Hepatocyte (in vitro differentiated cells): ENCODE results near the gene IKZF1. TPM values are rescaled to one million over a fixed set of nuclear protein-coding genes. Genes with fewer than 3 reads are reported as not detected.
A peak's percentile ranks its signal among the peaks of the same experiment; 100 is the strongest.

Source experiments
- DNase-seq: peaks from one replicate; pipeline ENCODE4 v3.0.0-alpha.2; 2016; ENCODE audit warnings: low spot score
- H2AFZ ChIP-seq: fragments of 200-600 bp; sonication (generic); 2 replicates; pipeline ENCODE4 v1.6.0; 2016; ENCODE audit warnings: antibody characterized with exemption, mild to moderate bottlenecking
- H3K27ac ChIP-seq: fragments of 200-600 bp; sonication (generic); 2 replicates; pipeline ENCODE4 v1.5.1; 2016; ENCODE audit warnings: mild to moderate bottlenecking
- H3K27me3 ChIP-seq: fragments of 200-600 bp; sonication (generic); 2 replicates; pipeline ENCODE4 v1.6.1; 2016
- H3K36me3 ChIP-seq: fragments of 200-600 bp; sonication (generic); replicated peaks from 2 replicates; pipeline ENCODE4 v1.5.1; 2016; ENCODE audit warnings: low read depth; ENCODE audit not compliant: insufficient read depth
- H3K4me1 ChIP-seq: fragments of 200-600 bp; sonication (generic); 2 replicates; pipeline ENCODE4 v1.5.1; 2016; ENCODE audit warnings: mild to moderate bottlenecking, moderate library complexity; ENCODE audit not compliant: insufficient read depth
- H3K4me2 ChIP-seq: fragments of 200-600 bp; sonication (generic); 2 replicates; pipeline ENCODE4 v1.6.0; 2016
- H3K4me3 ChIP-seq: fragments of 200-600 bp; sonication (generic); 2 replicates; pipeline ENCODE4 v1.5.1; 2016; ENCODE audit warnings: mild to moderate bottlenecking
- H3K79me2 ChIP-seq: fragments of 200-600 bp; sonication (generic); 2 replicates; pipeline ENCODE4 v1.6.0; 2017; ENCODE audit warnings: mild to moderate bottlenecking
- H3K9me2 ChIP-seq: fragments of 200-600 bp; sonication (generic); replicated peaks from 2 replicates; pipeline ENCODE4 v1.6.0; 2017; ENCODE audit warnings: mild to moderate bottlenecking; ENCODE audit not compliant: insufficient read depth
- H3K9me3 ChIP-seq: fragments of 200-600 bp; sonication (generic); 2 replicates; pipeline ENCODE4 v1.5.1; 2016; ENCODE audit warnings: low read depth, mild to moderate bottlenecking
- H4K20me1 ChIP-seq: fragments of 200-600 bp; sonication (generic); 2 replicates; pipeline ENCODE4 v1.6.0; 2016; ENCODE audit warnings: mild to moderate bottlenecking; ENCODE audit not compliant: insufficient read depth, poor library complexity, severe bottlenecking
- CTCF ChIP-seq: fragments of 200-600 bp; sonication (generic); IDR thresholded peaks from 2 replicates; pipeline ENCODE4 v1.5.1; 2016; ENCODE audit warnings: antibody characterized with exemption, mild to moderate bottlenecking; ENCODE audit not compliant: poor library complexity
- EZH2 ChIP-seq: fragments of 200-600 bp; sonication (generic); IDR thresholded peaks from 2 replicates; pipeline ENCODE4 v1.6.1; 2016; ENCODE audit warnings: antibody characterized with exemption, mild to moderate bottlenecking, borderline replicate concordance
- EZH2phosphoT487 ChIP-seq: fragments of 200-600 bp; sonication (generic); IDR thresholded peaks from one replicate; pipeline ENCODE4 v1.6.1; 2018; ENCODE audit warnings: antibody characterized with exemption, mild to moderate bottlenecking, low read depth, moderate library complexity; ENCODE audit not compliant: unreplicated experiment, severe bottlenecking
- WGBS: methylation state at CpG from one replicate; pipeline ENCODE4 v1.1.6; 2016; ENCODE audit warnings: low lambda C conversion rate; ENCODE audit errors: missing lambda C conversion rate; 5-methylcytosine and 5-hydroxymethylcytosine counted together
- polyA plus RNA-seq: library from polyadenylated mRNA; unstranded; fragments of >200 nt; fragmentation: Nextera tagmentation; extraction: Ambion mirVana; gene quantifications from 2 replicates; pipeline ENCODE4 v1.2.1, GENCODE V29; 2016
- total RNA-seq: library from RNA; depleted of rRNA; stranded (reverse); fragments of >200 nt; gene quantifications from 2 replicates; pipeline ENCODE4 v1.2.3, GENCODE V29; 2014

IKZF1 gene
- total and polyA plus RNA-seq, 2 experiments from 2014 or later = 0.16 to 0.47 TPM

- Histone ChIP-seq H4K20me1 (no peaks in the 10 kb centered on the region), H3K27me3 (peaks cover 9% of the 10 kb centered on the region), H3K4me2 (peak overlapping the region; percentile 6), H3K36me3 (no peaks in the 10 kb centered on the region), H3K27ac (no peak overlapping the region), H3K9me2 (no peaks in the 10 kb centered on the region), H3K79me2 (no peaks in the 10 kb centered on the region), H3K9me3 (no peaks in the 10 kb centered on the region), H3K4me3 (no peak overlapping the region), H3K4me1 (no peaks in the 10 kb centered on the region), H2AFZ (no peak overlapping the region)
- TF ChIP-seq EZH2phosphoT487 (no peak), CTCF (no peak), EZH2 (no peak)
- WGBS = 79% methylated on average over 1 of the region's 1 CpG
- no peak for DNase-seq
These were observed 75.0 kb downstream of the IKZF1 start for GRCh38 chr7:50379539-50379938.

- H3K79me2 ChIP-seq = no peaks in the 10 kb centered on the region
- H3K27me3 ChIP-seq = peaks cover 9% of the 10 kb centered on the region
- no peak overlapping the region for H2AFZ ChIP-seq
- no peaks in the 10 kb centered on the region for H3K36me3 ChIP-seq
- H4K20me1 ChIP-seq = no peaks in the 10 kb centered on the region
- H3K9me3 ChIP-seq = no peaks in the 10 kb centered on the region
- no peaks in the 10 kb centered on the region for H3K9me2 ChIP-seq
- H3K4me2 ChIP-seq = no peak overlapping the region
- H3K4me3 ChIP-seq = no peak overlapping the region
- no peak for DNase-seq
- no peaks in the 10 kb centered on the region for H3K4me1 ChIP-seq
- 90% methylated on average over 21 of the region's 21 CpGs for WGBS
- H3K27ac ChIP-seq = no peak overlapping the region
- TF ChIP-seq CTCF = no peak
- no peak for TF ChIP-seq EZH2
- TF ChIP-seq EZH2phosphoT487 = no peak
These were observed 77.9 kb downstream of the IKZF1 start for GRCh38 chr7:50382455-50382854.

GRCh38 chr7:50387351-50387750 lies 82.8 kb downstream of the IKZF1 start:
- 78% methylated on average over 11 of the region's 11 CpGs for WGBS

More at GRCh38 chr7:50387351-50387750, 82.8 kb downstream of the IKZF1 start:
- TF ChIP-seq EZH2 (no peak), CTCF (no peak), EZH2phosphoT487 (no peak)
- Histone ChIP-seq H4K20me1 (no peaks in the 10 kb centered on the region), H3K9me3 (no peaks in the 10 kb centered on the region), H3K4me2 (no peak overlapping the region), H3K27me3 (no peaks in the 10 kb centered on the region), H3K9me2 (no peaks in the 10 kb centered on the region), H3K79me2 (no peaks in the 10 kb centered on the region), H3K27ac (no peak overlapping the region), H3K36me3 (no peaks in the 10 kb centered on the region), H3K4me3 (no peak overlapping the region), H2AFZ (no peak overlapping the region), H3K4me1 (no peaks in the 10 kb centered on the region)
- no peak for DNase-seq
